ENCODE measurements around the gene ADAMTS9.

The ADAMTS9 gene

GRCh38 chr3:64576211-64576775 is 111.5 kb downstream of the ADAMTS9 start:
- Histone ChIP-seq H3K4me3 (ENCODE audit: low read depth, low read length) (no peak overlapping the region), H3K27me3 (ENCODE audit: control insufficient read depth, insufficient read depth, low read length) (no peaks in the 10 kb centered on the region), H3K27ac (ENCODE audit: low read depth, low read length) (no peak overlapping the region), H3K9ac (ENCODE audit: low read length) (no peak overlapping the region), H3K4me1 (ENCODE audit: control insufficient read depth, insufficient read depth, low read length) (peaks cover 4% of the 10 kb centered on the region; the same call in 1 of the 2 replicates), H3K9me3 (ENCODE audit: control insufficient read depth, insufficient read depth, low read depth, low read length) (no peaks in the 10 kb centered on the region), H3K36me3 (ENCODE audit: control insufficient read depth, insufficient read depth, low read length) (no peaks in the 10 kb centered on the region)

GRCh38 chr3:64575211-64575844 is 112.5 kb downstream of the ADAMTS9 start:
- no peak overlapping the region for H3K27ac ChIP-seq (ENCODE audit: low read depth, low read length)
- H3K36me3 ChIP-seq (ENCODE audit: control insufficient read depth, insufficient read depth, low read length) = no peaks in the 10 kb centered on the region

GRCh38 chr3:64574194-64574593 is 113.6 kb downstream of the ADAMTS9 start:
- no peaks in the 10 kb centered on the region for H3K36me3 ChIP-seq (ENCODE audit: control insufficient read depth, insufficient read depth, low read length)
- H3K9me3 ChIP-seq (ENCODE audit: control insufficient read depth, insufficient read depth, low read depth, low read length) = no peaks in the 10 kb centered on the region
- H3K4me3 ChIP-seq (ENCODE audit: low read depth, low read length) = no peak overlapping the region
- no peak overlapping the region for H3K27ac ChIP-seq (ENCODE audit: low read depth, low read length)
- peaks cover 4% of the 10 kb centered on the region; the same call in 1 of the 2 replicates for H3K4me1 ChIP-seq (ENCODE audit: control insufficient read depth, insufficient read depth, low read length)
- no peaks in the 10 kb centered on the region for H3K27me3 ChIP-seq (ENCODE audit: control insufficient read depth, insufficient read depth, low read length)
- H3K9ac ChIP-seq (ENCODE audit: low read length) = no peak overlapping the region

More at GRCh38 chr3:64575211-64575844, 112.5 kb downstream of the ADAMTS9 start:
- Histone ChIP-seq H3K9me3 (ENCODE audit: control insufficient read depth, insufficient read depth, low read depth, low read length) (no peaks in the 10 kb centered on the region), H3K27me3 (ENCODE audit: control insufficient read depth, insufficient read depth, low read length) (no peaks in the 10 kb centered on the region), H3K9ac (ENCODE audit: low read length) (no peak overlapping the region), H3K4me1 (ENCODE audit: control insufficient read depth, insufficient read depth, low read length) (peaks cover 4% of the 10 kb centered on the region; the same call in 1 of the 2 replicates), H3K4me3 (ENCODE audit: low read depth, low read length) (no peak overlapping the region)

- Histone ChIP-seq H3K9ac (ENCODE audit: low read length) (no peak overlapping the region), H3K27ac (ENCODE audit: low read depth, low read length) (no peak overlapping the region), H3K36me3 (ENCODE audit: control insufficient read depth, insufficient read depth, low read length) (no peaks in the 10 kb centered on the region), H3K4me3 (ENCODE audit: low read depth, low read length) (no peak overlapping the region), H3K4me1 (ENCODE audit: control insufficient read depth, insufficient read depth, low read length) (peaks cover 4% of the 10 kb centered on the region; the same call in 1 of the 2 replicates), H3K9me3 (ENCODE audit: control insufficient read depth, insufficient read depth, low read depth, low read length) (no peaks in the 10 kb centered on the region), H3K27me3 (ENCODE audit: control insufficient read depth, insufficient read depth, low read length) (no peaks in the 10 kb centered on the region)
These were observed 115.8 kb downstream of the ADAMTS9 start for GRCh38 chr3:64571982-64572381.

- Histone ChIP-seq H3K36me3 (ENCODE audit: control insufficient read depth, insufficient read depth, low read length) (no peaks in the 10 kb centered on the region), H3K27ac (ENCODE audit: low read depth, low read length) (no peak overlapping the region), H3K4me3 (ENCODE audit: low read depth, low read length) (no peak overlapping the region), H3K4me1 (ENCODE audit: control insufficient read depth, insufficient read depth, low read length) (0 out of 2 replicates have a peak, but pooled peaks cover 2% of the 10 kb centered on the region), H3K27me3 (ENCODE audit: control insufficient read depth, insufficient read depth, low read length) (no peaks in the 10 kb centered on the region), H3K9ac (ENCODE audit: low read length) (no peak overlapping the region), H3K9me3 (ENCODE audit: control insufficient read depth, insufficient read depth, low read depth, low read length) (no peaks in the 10 kb centered on the region)
These were observed 118.8 kb downstream of the ADAMTS9 start for GRCh38 chr3:64568895-64569517.

- Histone ChIP-seq H3K9me3 (ENCODE audit: control insufficient read depth, insufficient read depth, low read depth, low read length) (no peaks in the 10 kb centered on the region), H3K27me3 (ENCODE audit: control insufficient read depth, insufficient read depth, low read length) (no peaks in the 10 kb centered on the region), H3K4me1 (ENCODE audit: control insufficient read depth, insufficient read depth, low read length) (0 out of 2 replicates have a peak, but pooled peaks cover 7% of the 10 kb centered on the region), H3K9ac (ENCODE audit: low read length) (no peak overlapping the region), H3K4me3 (ENCODE audit: low read depth, low read length) (no peak overlapping the region), H3K36me3 (ENCODE audit: control insufficient read depth, insufficient read depth, low read length) (no peaks in the 10 kb centered on the region), H3K27ac (ENCODE audit: low read depth, low read length) (no peak overlapping the region)
These were observed 120.9 kb downstream of the ADAMTS9 start for GRCh38 chr3:64566859-64567258.

GRCh38 chr3:64563751-64564150 is 124.0 kb downstream of the ADAMTS9 start:
- Histone ChIP-seq H3K27me3 (ENCODE audit: control insufficient read depth, insufficient read depth, low read length) (no peaks in the 10 kb centered on the region), H3K27ac (ENCODE audit: low read depth, low read length) (no peak overlapping the region), H3K36me3 (ENCODE audit: control insufficient read depth, insufficient read depth, low read length) (no peaks in the 10 kb centered on the region), H3K4me1 (ENCODE audit: control insufficient read depth, insufficient read depth, low read length) (0 out of 2 replicates have a peak, but pooled peaks cover 7% of the 10 kb centered on the region), H3K4me3 (ENCODE audit: low read depth, low read length) (no peak overlapping the region), H3K9me3 (ENCODE audit: control insufficient read depth, insufficient read depth, low read depth, low read length) (no peaks in the 10 kb centered on the region), H3K9ac (ENCODE audit: low read length) (no peak overlapping the region)

- Histone ChIP-seq H3K9me3 (ENCODE audit: control insufficient read depth, insufficient read depth, low read depth, low read length) (no peaks in the 10 kb centered on the region), H3K27me3 (ENCODE audit: control insufficient read depth, insufficient read depth, low read length) (no peaks in the 10 kb centered on the region), H3K27ac (ENCODE audit: low read depth, low read length) (no peak overlapping the region), H3K4me3 (ENCODE audit: low read depth, low read length) (no peak overlapping the region), H3K4me1 (ENCODE audit: control insufficient read depth, insufficient read depth, low read length) (0 out of 2 replicates have a peak, but pooled peaks cover 7% of the 10 kb centered on the region), H3K36me3 (ENCODE audit: control insufficient read depth, insufficient read depth, low read length) (no peaks in the 10 kb centered on the region), H3K9ac (ENCODE audit: low read length) (no peak overlapping the region)
These were observed 125.9 kb downstream of the ADAMTS9 start for GRCh38 chr3:64561868-64562267.

- H3K27me3 ChIP-seq (ENCODE audit: control insufficient read depth, insufficient read depth, low read length) = no peaks in the 10 kb centered on the region
- H3K9me3 ChIP-seq (ENCODE audit: control insufficient read depth, insufficient read depth, low read depth, low read length) = no peaks in the 10 kb centered on the region
- 0 out of 2 replicates have a peak, but pooled peaks cover 7% of the 10 kb centered on the region for H3K4me1 ChIP-seq (ENCODE audit: control insufficient read depth, insufficient read depth, low read length)
- no peaks in the 10 kb centered on the region for H3K36me3 ChIP-seq (ENCODE audit: control insufficient read depth, insufficient read depth, low read length)
- H3K4me3 ChIP-seq (ENCODE audit: low read depth, low read length) = no peak overlapping the region
- H3K27ac ChIP-seq (ENCODE audit: low read depth, low read length) = no peak overlapping the region
- no peak overlapping the region for H3K9ac ChIP-seq (ENCODE audit: low read length)
These were observed 126.4 kb downstream of the ADAMTS9 start for GRCh38 chr3:64561325-64561843.

- Histone ChIP-seq H3K36me3 (ENCODE audit: control insufficient read depth, insufficient read depth, low read length) (no peaks in the 10 kb centered on the region), H3K9ac (ENCODE audit: low read length) (no peak overlapping the region), H3K27me3 (ENCODE audit: control insufficient read depth, insufficient read depth, low read length) (no peaks in the 10 kb centered on the region), H3K4me3 (ENCODE audit: low read depth, low read length) (no peak overlapping the region), H3K27ac (ENCODE audit: low read depth, low read length) (no peak overlapping the region), H3K9me3 (ENCODE audit: control insufficient read depth, insufficient read depth, low read depth, low read length) (no peaks in the 10 kb centered on the region), H3K4me1 (ENCODE audit: control insufficient read depth, insufficient read depth, low read length) (0 out of 2 replicates have a peak, but pooled peaks cover 7% of the 10 kb centered on the region)
These were observed 127.0 kb downstream of the ADAMTS9 start for GRCh38 chr3:64560791-64561190.

GRCh38 chr3:64559588-64559987 is 128.2 kb downstream of the ADAMTS9 start:
- Histone ChIP-seq H3K27me3 (ENCODE audit: control insufficient read depth, insufficient read depth, low read length) (no peaks in the 10 kb centered on the region), H3K9me3 (ENCODE audit: control insufficient read depth, insufficient read depth, low read depth, low read length) (no peaks in the 10 kb centered on the region), H3K4me1 (ENCODE audit: control insufficient read depth, insufficient read depth, low read length) (0 out of 2 replicates have a peak, but pooled peaks cover 7% of the 10 kb centered on the region)

More at GRCh38 chr3:64559588-64559987, 128.2 kb downstream of the ADAMTS9 start:
- Histone ChIP-seq H3K27ac (ENCODE audit: low read depth, low read length) (no peak overlapping the region), H3K4me3 (ENCODE audit: low read depth, low read length) (no peak overlapping the region), H3K9ac (ENCODE audit: low read length) (no peak overlapping the region), H3K36me3 (ENCODE audit: control insufficient read depth, insufficient read depth, low read length) (no peaks in the 10 kb centered on the region)

All from HUES6 (cell line).